Umbilical cord (tissue), 2 donors: ENCODE results near the gene ZNF593OS. TPM values are rescaled to one million over a fixed set of nuclear protein-coding genes. Genes with fewer than 3 reads are reported as not detected.

Source experiments
- DNase-seq: peaks from one replicate; pipeline ENCODE4 v3.0.0-alpha.2; 2015; ENCODE audit warnings: low spot score
- total RNA-seq: library from RNA; depleted of rRNA; stranded (reverse); fragments of >200 nt; gene quantifications from one replicate; pipeline ENCODE4 v1.2.3, GENCODE V29; 2014; ENCODE audit warnings: low replicate concordance; ENCODE audit not compliant: insufficient read depth

ZNF593OS gene
- total RNA-seq: not detected

GRCh38 chr1:26171084-26172072 is at the start of gene ZNF593OS:
Gene ZNF593OS, minus strand, starts transcription at chr1:26171832. Its CDS starts 171 bp downstream, at chr1:26171661.
- DNase-seq: no peak

DNA sequence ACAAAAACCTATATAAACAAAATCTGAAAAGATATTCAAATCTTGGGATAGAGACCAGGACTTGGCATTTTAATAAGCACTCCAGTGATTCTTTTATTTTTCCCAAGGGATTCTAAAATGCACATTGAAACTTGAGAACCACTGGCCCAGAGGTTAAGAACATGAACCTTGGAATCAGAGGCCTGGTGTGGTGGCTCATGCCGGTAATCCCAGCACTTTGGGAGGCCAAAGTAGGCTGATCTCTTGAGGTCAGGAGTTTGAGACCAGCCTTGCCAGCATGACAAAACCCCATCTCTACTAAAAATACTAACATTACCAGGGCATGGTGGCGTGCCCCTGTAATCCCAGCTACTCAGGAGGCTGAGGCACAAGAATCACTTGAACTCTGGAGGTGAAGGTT is 49.5 kb upstream of the ZNF593OS start:
- no peak for DNase-seq

GRCh38 chr1:26220199-26220912 is 48.7 kb upstream of the ZNF593OS start:
- DNase-seq: no peak

DNA sequence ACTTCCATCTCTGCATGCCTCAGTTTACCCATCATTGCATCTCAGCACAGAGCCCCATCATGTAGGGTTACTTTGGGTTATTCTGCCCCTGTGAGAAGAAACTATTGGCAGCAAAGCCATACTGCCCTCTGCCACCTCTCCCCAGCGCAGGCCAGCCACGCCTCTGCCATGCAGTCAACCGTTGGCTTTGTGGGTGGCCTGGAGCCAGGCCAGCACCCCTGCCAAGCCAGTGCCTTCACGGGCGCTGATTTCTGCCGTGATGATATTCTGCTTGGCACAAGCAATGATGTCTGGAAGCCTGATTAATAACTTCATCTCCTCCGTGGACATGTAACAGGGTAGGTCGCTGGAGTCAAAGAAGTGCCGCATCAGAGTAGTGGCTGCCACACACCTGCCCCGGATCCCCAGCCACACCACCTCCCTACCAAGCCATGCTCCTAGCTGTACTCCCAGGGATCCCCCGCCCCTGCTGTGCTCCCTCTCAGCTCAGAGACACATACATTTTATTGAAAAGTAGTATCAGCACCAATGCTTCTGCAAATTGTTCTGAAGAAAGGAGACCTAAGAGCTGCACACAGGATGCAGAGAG is 47.4 kb upstream of the ZNF593OS start:
- DNase-seq: no peak

DNA sequence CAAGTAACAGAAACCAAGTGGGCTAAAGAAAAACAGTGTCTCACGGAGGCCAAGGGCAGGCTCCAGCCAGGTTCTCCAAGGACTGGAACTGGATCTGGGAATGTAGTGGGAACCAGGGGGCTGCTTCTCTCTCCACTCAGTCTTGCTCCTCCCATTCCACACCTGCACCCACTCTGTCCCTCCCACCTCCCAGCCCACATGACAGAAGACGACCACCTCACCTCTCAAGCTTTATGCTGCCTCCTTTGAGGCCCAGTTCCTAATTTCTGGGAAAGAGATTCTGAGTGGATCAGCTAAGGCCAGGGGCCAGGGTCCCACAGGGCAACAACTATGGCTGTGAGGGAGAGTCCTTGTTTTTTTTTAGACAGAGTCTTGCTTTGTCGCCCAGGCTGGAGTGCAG is 43.6 kb upstream of the ZNF593OS start:
- no peak for DNase-seq

- DNase-seq: no peak
Measured at GRCh38 chr1:26213335-26213905, 41.8 kb upstream of the ZNF593OS start.

- DNase-seq: no peak
Measured at GRCh38 chr1:26212726-26213125, 41.1 kb upstream of the ZNF593OS start.

DNA sequence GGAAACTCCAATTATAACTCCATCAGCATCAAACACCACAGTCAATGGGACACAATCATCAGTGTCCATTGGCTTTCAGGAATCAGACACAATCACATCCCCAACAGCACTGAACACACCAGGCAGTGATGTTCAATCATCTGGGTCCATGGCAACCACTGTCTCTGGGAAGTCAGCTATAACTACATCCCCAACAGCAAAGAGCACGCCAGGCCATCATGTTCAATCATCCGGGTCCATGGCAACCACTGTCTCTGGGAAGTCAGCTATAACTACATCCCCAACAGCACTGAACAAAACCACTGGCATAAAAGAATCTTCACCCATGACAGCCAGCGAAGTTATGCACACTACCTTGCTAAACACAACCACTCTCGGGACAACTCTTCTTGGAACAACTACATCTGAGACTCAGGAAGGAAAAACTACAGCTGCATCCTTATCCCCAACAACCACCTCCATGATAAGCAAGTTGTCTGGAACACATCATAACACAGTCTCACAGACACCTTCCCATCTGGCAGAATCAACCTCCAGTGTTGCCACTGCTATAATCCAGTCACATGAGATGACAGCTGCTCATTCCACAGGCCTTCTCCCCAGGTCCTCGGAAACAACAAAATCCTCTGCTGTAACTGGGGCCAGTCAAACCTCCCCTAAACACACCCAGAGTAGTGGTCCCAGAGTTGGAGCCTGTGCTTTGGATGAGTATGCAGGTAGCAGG is 38.7 kb upstream of the ZNF593OS start:
- no peak for DNase-seq

GRCh38 chr1:26203642-26204318 is 32.1 kb upstream of the ZNF593OS start:
- DNase-seq: no peak

DNA sequence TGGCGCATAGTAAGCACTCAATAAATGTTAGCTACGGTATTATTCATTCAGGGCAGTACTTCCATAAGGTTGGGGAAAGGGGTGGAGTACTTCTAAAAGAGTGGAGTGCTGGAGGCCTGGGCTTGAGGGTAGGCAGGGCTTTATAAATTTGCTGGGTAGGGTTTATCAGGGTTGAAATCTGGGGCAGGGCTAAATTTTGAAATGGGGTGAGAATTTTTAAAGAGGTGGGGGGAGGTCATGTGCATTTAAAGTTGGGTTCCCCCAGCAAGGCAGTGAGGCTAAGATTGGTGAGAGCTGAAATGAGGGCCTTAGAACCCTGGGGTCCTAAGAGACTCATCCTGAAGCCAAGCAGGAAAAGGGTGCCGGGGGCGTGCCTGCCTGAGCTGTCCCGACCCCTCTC is 28.8 kb upstream of the ZNF593OS start:
- DNase-seq: no peak

DNA sequence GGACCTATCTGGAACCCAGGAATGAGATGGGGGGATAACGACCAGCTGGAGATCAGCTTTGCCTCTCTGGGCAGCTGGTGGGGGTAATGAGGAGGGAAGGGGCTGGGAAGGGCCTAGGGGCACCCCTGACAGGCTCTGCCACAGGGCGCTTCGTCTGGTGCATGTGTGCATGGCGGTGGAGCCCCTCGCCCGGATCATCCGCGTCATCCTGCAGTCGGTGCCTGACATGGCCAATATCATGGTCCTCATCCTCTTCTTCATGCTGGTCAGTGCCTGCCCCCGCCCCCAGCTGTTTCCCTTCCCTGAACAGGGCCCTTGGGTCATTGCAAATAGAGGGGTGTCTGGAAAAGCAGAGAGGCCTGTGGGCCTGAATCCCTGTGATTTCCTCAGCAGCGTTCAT is 26.2 kb upstream of the ZNF593OS start:
- no peak for DNase-seq

DNA sequence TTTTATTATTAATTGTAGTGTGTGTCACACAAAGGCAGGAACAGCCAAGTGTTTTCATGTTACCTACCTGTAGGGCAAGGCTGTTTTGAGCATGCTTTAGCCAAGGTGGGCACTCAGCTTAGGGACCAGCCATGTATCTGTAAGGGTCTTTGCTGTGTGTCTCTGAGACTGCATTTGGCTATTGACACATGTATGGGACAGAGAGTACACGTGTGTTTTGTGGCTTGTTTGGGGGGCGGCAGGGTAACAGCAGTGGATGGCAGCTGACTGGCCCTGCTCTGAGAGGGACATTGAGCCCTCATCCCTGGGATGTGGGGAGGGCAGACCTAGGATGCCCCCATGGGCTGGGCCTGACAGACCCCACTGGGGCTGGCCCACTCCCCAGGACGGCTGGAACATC is 25.7 kb upstream of the ZNF593OS start:
- no peak for DNase-seq

GRCh38 chr1:26195805-26196204 is 24.2 kb upstream of the ZNF593OS start:
- no peak for DNase-seq

DNA sequence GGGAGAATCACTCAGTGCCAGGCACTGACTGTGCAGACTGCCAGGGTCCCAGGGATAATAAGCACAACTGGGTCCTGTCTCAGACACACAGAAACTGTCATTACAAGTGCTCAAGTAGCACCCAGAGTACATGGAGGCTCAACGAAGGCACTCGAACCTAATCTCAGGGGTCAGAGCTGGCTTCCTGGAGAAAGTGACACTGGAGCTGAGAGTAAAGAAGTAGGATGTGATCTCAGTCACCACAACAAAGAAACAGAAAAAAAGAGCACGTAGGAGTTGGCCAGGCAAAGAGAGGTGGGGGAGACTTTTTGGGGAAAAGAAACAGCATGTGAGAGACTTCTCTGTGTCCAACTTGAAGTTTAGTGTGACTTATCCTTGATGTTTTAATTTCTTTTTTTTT is 20.1 kb upstream of the ZNF593OS start:
- DNase-seq: no peak

- peak; percentile 41 for DNase-seq
Measured at GRCh38 chr1:26190373-26190987, 18.8 kb upstream of the ZNF593OS start, which contains the start of gene CATSPER4. Gene CATSPER4, plus strand, starts transcription at chr1:26190602. Its CDS starts 26 bp downstream, at chr1:26190628.

GRCh38 chr1:26189751-26190275 is 18.2 kb upstream of the ZNF593OS start:
- DNase-seq: no peak

GRCh38 chr1:26189331-26189730 is 17.7 kb upstream of the ZNF593OS start:
- no peak for DNase-seq

DNA sequence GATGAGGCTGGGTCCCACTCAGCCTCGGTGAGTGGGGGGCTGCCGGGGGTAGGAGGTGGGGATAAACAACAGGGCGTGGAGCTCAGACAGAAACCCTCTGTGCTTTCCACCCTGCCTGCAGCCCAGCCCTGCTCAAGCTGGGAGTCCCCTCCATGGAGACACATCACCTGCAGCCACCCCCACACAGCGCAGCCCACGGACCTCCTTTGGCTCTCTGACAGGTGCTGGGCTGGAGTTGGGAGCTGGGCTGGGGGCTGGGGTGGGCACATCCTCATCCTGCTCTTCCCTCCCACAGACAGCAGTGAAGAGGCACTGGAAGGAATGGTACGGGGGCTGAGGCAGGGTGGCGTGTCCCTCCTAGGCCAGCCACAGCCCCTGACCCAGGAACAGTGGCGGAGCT is 16.8 kb upstream of the ZNF593OS start:
- no peak for DNase-seq

GRCh38 chr1:26187882-26188281 is 16.2 kb upstream of the ZNF593OS start:
- no peak for DNase-seq

DNA sequence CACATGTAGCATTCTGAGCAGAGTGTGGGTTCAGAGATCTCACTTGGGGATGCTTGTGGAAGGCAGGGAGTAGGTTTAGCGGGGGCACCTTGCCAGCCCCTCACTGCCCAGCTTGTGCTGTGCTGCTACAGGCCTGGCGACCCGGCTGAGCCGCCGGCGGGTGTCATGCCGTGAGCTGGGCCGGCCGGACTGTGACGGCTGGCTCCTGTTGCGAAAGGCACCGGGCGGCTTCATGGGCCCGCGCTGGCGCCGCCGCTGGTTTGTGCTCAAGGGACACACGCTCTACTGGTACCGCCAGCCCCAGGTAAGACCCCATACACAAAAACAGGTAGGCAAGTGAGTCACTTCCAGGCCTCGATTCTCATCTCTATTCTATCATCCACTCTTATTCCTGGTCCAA is 13.3 kb upstream of the ZNF593OS start:
- DNase-seq: no peak
